Activated naive CD4-positive, alpha-beta T cell treated with anti-CD3 and anti-CD28 coated beads, Interleukin-2, amount 50 U/mL, for 16 hours (primary cell): ENCODE results near the gene NRXN3.

Source experiments
- DNase-seq: peaks from one replicate; pipeline ENCODE4 v3.0.0-alpha.2; 2020

Gene NRXN3

GRCh38 chr14:79576424-79576823, 1406.3 kb downstream of the NRXN3 start:
- no peak for DNase-seq

- DNase-seq = no peak
Measured at GRCh38 chr14:79578470-79578869, 1408.3 kb downstream of the NRXN3 start.

- no peak for DNase-seq
Measured at GRCh38 chr14:79580414-79580813, 1410.2 kb downstream of the NRXN3 start.

- DNase-seq = no peak
Measured at GRCh38 chr14:79580906-79581305, 1410.7 kb downstream of the NRXN3 start.

- DNase-seq = no peak
Measured at GRCh38 chr14:79581912-79582576, 1411.9 kb downstream of the NRXN3 start.

- DNase-seq = no peak
Measured at GRCh38 chr14:79583738-79584408, 1413.7 kb downstream of the NRXN3 start.

- no peak for DNase-seq
Measured at GRCh38 chr14:79584679-79585078, 1414.5 kb downstream of the NRXN3 start.

- DNase-seq = no peak
Measured at GRCh38 chr14:79585845-79586244, 1415.7 kb downstream of the NRXN3 start.

- DNase-seq = no peak
Measured at GRCh38 chr14:79586416-79586815, 1416.2 kb downstream of the NRXN3 start.

GRCh38 chr14:79586989-79587598, 1416.9 kb downstream of the NRXN3 start:
- DNase-seq = no peak

- no peak for DNase-seq
Measured at GRCh38 chr14:79587875-79588274, 1417.7 kb downstream of the NRXN3 start.

GRCh38 chr14:79588398-79588797, 1418.2 kb downstream of the NRXN3 start:
- no peak for DNase-seq

- DNase-seq = no peak
Measured at GRCh38 chr14:79596551-79596950, 1426.4 kb downstream of the NRXN3 start.

GRCh38 chr14:79597566-79597965, 1427.4 kb downstream of the NRXN3 start:
- DNase-seq = no peak

GRCh38 chr14:79598339-79598738, 1428.2 kb downstream of the NRXN3 start:
- DNase-seq = no peak

- DNase-seq = no peak
Measured at GRCh38 chr14:79599239-79599638, 1429.1 kb downstream of the NRXN3 start.

GRCh38 chr14:79600406-79600805, 1430.2 kb downstream of the NRXN3 start:
- no peak for DNase-seq

- no peak for DNase-seq
Measured at GRCh38 chr14:79601579-79601978, 1431.4 kb downstream of the NRXN3 start.

- DNase-seq = no peak
Measured at GRCh38 chr14:79602045-79602444, 1431.9 kb downstream of the NRXN3 start.

GRCh38 chr14:79602742-79603141, 1432.6 kb downstream of the NRXN3 start:
- no peak for DNase-seq

- no peak for DNase-seq
Measured at GRCh38 chr14:79605849-79606248, 1435.7 kb downstream of the NRXN3 start.

GRCh38 chr14:79608446-79608845, 1438.3 kb downstream of the NRXN3 start:
- DNase-seq = no peak

- no peak for DNase-seq
Measured at GRCh38 chr14:79613625-79614024, 1443.5 kb downstream of the NRXN3 start.

- no peak for DNase-seq
Measured at GRCh38 chr14:79614448-79614847, 1444.3 kb downstream of the NRXN3 start.
